Pancreas (tissue), 10 donors: ENCODE data around the gene SRBD1. TPM values are rescaled to one million over a fixed set of nuclear protein-coding genes. Genes with fewer than 3 reads are reported as not detected.

Experiments used
- ATAC-seq, 4 donors: fragments of 200-7000 bp; cut with Tn5 transposase; one replicate each; pipeline versions ENCODE4 v1.8.0 to v1.9.1; 2020; ENCODE audit warnings: mild to moderate bottlenecking in 4 of 4, moderate library complexity in 4 of 4
- DNase-seq, 6 donors: peaks; one replicate each; pipeline ENCODE4 v3.0.0-alpha.2; 2020
- FAIRE-seq: peaks from 2 replicates; lab custom pipeline; 2012; peaks lifted over from hg19 to GRCh38; lab: Jason Lieb, UNC
- H3K27ac ChIP-seq, 4 donors: fragments of 200-600 bp; sonication (generic); 1 replicate in 3 of 4; 2 replicates in 1 of 4; pipeline versions ENCODE4 v1.5.0 to v1.8.0; 2020
- H3K27me3 ChIP-seq, 4 donors: fragments of 200-600 bp; one replicate each; pipeline ENCODE4 v1.8.0; 2021
- H3K36me3 ChIP-seq, 3 donors: fragments of 200-600 bp; sonication (generic) in 1 of 3; one replicate each; pipeline versions ENCODE4 v1.5.0 to v1.8.0; 2020 to 2021
- H3K4me1 ChIP-seq, 3 donors: fragments of 200-600 bp; one replicate each; pipeline ENCODE4 v1.8.0; 2021
- H3K4me3 ChIP-seq, 4 donors: fragments of 200-600 bp; sonication (generic) in 2 of 4; one replicate each; pipeline versions ENCODE4 v1.5.0 to v1.8.0; 2020 to 2021
- H3K9me3 ChIP-seq, 4 donors: fragments of 200-600 bp; one replicate each; pipeline ENCODE4 v1.8.0; 2021
- WGBS, 2 donors: extraction: QIAGEN DNeasy Blood & Tissue Kit; methylation state at CpG; one replicate each; pipeline ENCODE4 v1.1.7; 2013; 5-methylcytosine and 5-hydroxymethylcytosine counted together
- intact Hi-C, 3 donors: fragments of 100-400 bp; cut with DNase I; formaldehyde crosslinking; loops; one replicate each; pipeline versions ENCODE4 v1.11.1 to v1.14.2; 2022
- polyA plus RNA-seq, 2 donors: library from polyadenylated mRNA; stranded (reverse); fragments of 200-250 nt; gene quantifications; one replicate each; pipeline ENCODE4 v1.2.3, GENCODE V29; 2013
- total RNA-seq, 6 donors: library from RNA; stranded (reverse); fragmentation: NEBNext Ultra II Directional in 4 of 6; extraction: Animal tissue kit (Norgen Biotek cat#: 25700) in 4 of 6; gene quantifications; one replicate each; pipeline versions ENCODE4 v1.2.1 to v1.2.4, GENCODE V29; 2021 to 2023
- TF ChIP-seq, protein P1 (sequence below), 4 donors: fragments of 200-600 bp; sonication (generic) in 3 of 4; IDR thresholded peaks; one replicate each; pipeline versions ENCODE4 v1.5.0 to v1.8.0; 2021; ENCODE audit warnings: antibody characterized with exemption in 4 of 4
- donor health status: healthy with polysubstance abuse.
- donor health status: DM: no; HTN: no; CAD: no; lungs with moderate emphysema.
- donor health status: DM: no; HTN: no; CAD: no.
- donor health status: control.
- donor health status: control.
- donor health status: Bipolar disorder and iron deficiency.
- donor health status: DM: yes; HTN: yes; CAD: no.
- donor health status: DM: no; HTN: no; CAD: no.
- donor health status: DM: no; HTN: no; CAD: no.
- donor health status: DM: yes; HTN: yes; CAD: no.

Gene SRBD1
- total and polyA plus RNA-seq, 8 donors: 3.2 to 15.4 (median 11.6) TPM

DNA sequence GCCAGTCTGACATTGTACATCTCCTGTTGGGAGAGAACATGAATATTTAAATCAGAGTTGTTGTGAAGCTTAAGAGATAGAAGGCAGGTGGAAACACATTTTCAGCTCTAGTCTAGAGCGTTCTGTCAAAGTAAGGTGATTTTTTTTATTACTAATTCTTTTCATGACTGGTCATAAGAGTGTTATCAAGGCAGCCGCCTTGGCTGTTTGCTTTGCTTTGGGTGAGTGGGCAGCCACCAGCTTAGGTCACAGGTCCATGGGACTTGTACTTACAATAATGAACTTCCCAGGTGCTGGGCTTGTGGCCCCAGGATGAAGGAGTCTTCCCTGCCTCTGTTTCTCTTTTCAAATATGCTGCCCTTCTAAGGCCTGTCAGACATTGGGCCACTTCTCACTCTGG lies 256.3 kb downstream of the SRBD1 start:
- Histone ChIP-seq H3K27me3 (no peaks in the 10 kb centered on the region), H3K27ac (no peak overlapping the region), H3K4me1 (no peaks in the 10 kb centered on the region), H3K36me3 (no peaks in the 10 kb centered on the region), H3K4me3 (no peak overlapping the region), H3K9me3 (no peaks in the 10 kb centered on the region)
- TF ChIP-seq, protein P1, sequence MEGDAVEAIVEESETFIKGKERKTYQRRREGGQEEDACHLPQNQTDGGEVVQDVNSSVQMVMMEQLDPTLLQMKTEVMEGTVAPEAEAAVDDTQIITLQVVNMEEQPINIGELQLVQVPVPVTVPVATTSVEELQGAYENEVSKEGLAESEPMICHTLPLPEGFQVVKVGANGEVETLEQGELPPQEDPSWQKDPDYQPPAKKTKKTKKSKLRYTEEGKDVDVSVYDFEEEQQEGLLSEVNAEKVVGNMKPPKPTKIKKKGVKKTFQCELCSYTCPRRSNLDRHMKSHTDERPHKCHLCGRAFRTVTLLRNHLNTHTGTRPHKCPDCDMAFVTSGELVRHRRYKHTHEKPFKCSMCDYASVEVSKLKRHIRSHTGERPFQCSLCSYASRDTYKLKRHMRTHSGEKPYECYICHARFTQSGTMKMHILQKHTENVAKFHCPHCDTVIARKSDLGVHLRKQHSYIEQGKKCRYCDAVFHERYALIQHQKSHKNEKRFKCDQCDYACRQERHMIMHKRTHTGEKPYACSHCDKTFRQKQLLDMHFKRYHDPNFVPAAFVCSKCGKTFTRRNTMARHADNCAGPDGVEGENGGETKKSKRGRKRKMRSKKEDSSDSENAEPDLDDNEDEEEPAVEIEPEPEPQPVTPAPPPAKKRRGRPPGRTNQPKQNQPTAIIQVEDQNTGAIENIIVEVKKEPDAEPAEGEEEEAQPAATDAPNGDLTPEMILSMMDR (IDR thresholded peaks at IDR 0.05): no peak
- ATAC-seq: no peak
- FAIRE-seq: no peak
- WGBS, 2 donors: 88 to 91% methylated on average over 2 of the region's 2 CpGs
- no peak for DNase-seq
- intact Hi-C loops: no loop called here

DNA sequence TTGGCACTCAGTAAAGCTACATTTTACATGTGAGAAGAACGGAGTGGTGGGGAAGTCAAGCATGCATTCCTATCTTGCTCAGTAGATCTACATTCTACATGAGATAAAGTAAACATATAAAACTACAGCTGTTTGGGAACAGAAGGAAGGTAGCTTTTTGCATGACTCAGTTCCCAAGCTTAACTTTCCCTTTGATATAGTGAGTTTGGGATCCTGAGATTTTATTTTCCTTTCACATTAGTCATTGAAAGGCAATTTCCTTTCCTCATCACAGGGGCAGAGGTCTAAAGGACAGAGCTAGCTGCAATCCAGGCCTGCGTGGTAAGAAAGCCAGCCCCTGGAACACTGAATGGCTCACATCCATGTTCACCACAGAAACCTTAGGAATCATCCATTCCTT lies 257.2 kb downstream of the SRBD1 start:
- DNase-seq (no peak), FAIRE-seq (no peak), ATAC-seq (no peak)
- Histone ChIP-seq H3K9me3 (no peaks in the 10 kb centered on the region), H3K36me3 (no peaks in the 10 kb centered on the region), H3K4me3 (no peak overlapping the region), H3K27ac (no peak overlapping the region), H3K27me3 (no peaks in the 10 kb centered on the region), H3K4me1 (no peaks in the 10 kb centered on the region)
- TF ChIP-seq, protein P1 (IDR thresholded peaks at IDR 0.05): no peak
- WGBS, 2 donors: 70 to 82% methylated on average over 2 of the region's 2 CpGs
- intact Hi-C loops: no loop called here

DNA sequence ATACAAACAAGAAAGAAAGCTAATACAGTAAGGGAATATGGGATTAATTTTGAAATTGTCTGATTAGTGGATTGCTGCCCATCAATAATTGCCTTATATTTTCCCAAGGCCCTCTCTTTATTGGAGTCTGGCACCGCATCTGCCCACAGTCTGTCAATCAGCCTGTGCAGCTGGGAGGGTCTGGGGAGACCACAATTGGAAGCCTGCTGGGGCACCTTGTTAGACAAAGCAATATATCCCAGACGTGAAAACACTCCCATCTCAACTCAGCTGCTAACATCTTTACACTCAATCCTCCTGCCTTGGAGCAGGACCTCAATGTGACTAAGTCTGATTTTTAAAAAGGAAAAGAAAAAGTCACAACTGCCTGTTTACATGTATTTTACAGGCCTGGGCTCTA lies 258.6 kb downstream of the SRBD1 start:
- FAIRE-seq: no peak
- 89 to 92% methylated on average over 2 of the region's 2 CpGs for WGBS, 2 donors
- intact Hi-C loops: no loop called here
- no peak for DNase-seq
- H3K4me1 ChIP-seq: no peaks in the 10 kb centered on the region
- H3K27me3 ChIP-seq: no peaks in the 10 kb centered on the region
- H3K4me3 ChIP-seq: no peak overlapping the region
- H3K27ac ChIP-seq: no peak overlapping the region
- no peaks in the 10 kb centered on the region for H3K36me3 ChIP-seq
- no peak for ATAC-seq
- TF ChIP-seq, protein P1 (IDR thresholded peaks at IDR 0.05): no peak
- no peaks in the 10 kb centered on the region for H3K9me3 ChIP-seq

DNA sequence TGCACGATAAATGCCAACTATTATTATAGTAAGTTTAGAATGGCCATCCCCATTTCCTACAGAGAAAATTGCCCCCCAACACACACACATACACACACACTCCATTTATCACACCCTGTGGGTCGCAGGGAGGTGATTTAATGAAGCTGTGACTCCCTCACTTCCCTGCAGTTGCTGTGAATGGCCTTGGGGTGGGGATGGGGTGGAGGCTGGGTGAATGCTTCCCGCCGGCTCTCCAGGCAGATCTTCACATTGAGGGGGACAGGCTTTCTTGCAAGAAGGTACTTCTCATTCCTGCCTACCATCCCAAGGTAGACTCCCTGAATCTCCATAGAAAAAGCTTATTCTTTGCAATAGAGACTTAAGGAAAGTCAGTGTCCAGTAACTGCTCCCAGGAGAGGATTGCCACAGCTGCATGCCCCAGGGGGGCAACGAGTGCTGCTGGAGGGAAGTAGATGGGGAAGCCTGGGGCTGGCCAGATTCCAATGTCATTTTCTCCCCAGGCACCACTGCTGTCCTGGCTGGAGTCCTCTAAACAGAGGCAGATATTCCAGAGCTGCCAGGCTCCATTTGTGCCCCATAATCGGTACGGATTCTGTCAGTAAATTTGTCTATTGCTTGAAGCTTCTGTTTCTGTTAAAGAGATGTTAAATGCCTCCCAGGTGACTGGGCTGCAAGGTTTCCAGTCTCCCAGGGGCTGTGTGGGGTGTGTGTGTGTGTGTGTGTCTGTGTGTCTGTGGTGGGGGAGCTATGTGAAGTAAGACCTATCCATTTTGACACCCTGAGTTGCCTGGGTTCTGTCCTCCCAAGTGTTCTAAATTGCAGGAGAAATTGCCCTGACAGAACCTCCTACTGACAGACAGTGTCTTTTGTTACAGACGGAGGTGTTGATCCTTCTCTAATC lies 265.5 kb downstream of the SRBD1 start:
- WGBS, 2 donors: 69 to 71% methylated on average over 8 of the region's 8 CpGs
- Histone ChIP-seq H3K9me3 (no peaks in the 10 kb centered on the region), H3K4me1 (no peaks in the 10 kb centered on the region), H3K27me3 (no peaks in the 10 kb centered on the region), H3K36me3 (no peaks in the 10 kb centered on the region), H3K27ac (no peak overlapping the region), H3K4me3 (no peak overlapping the region)
- no peak for FAIRE-seq
- intact Hi-C loops: no loop called here
- no peak for ATAC-seq
- TF ChIP-seq, protein P1 (IDR thresholded peaks at IDR 0.05): no peak
- no peak for DNase-seq

DNA sequence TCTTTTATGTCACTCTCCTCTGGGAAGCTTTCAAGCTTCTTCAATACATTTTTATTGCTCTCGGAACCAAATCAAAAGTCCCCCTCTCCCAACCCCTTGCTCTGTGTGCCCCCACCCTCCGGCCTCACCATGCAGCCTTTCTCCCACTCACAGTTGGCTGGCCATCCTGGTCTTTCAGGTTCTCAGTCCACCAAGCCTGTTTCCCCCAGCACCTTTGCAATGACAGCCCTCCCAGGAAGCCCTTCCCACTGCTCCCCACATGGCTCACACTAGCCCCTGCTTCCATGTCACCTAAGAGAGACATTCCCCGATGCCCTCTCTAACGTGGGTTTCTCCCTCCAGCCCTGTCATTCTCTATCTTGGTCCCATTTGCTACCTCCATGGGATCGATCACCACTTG lies 266.6 kb downstream of the SRBD1 start:
- FAIRE-seq (no peak), DNase-seq (no peak), ATAC-seq (no peak)
- Histone ChIP-seq H3K9me3 (no peaks in the 10 kb centered on the region), H3K27ac (no peak overlapping the region), H3K4me3 (no peak overlapping the region), H3K27me3 (no peaks in the 10 kb centered on the region), H3K36me3 (no peaks in the 10 kb centered on the region), H3K4me1 (no peaks in the 10 kb centered on the region)
- intact Hi-C loops: no loop called here
- TF ChIP-seq, protein P1 (IDR thresholded peaks at IDR 0.05): no peak
- WGBS, 2 donors: 91 to 92% methylated on average over 5 of the region's 5 CpGs
